HG03135 (cell line): Measurements from ENCODE around the gene SKIC3.

Experiments
- ATAC-seq: cut with Tn5 transposase; IDR thresholded peaks from one replicate; pipeline ENCODE4 v1.9.1; 2021; ENCODE audit warnings: mild to moderate bottlenecking, moderate library complexity; ENCODE audit not compliant: unreplicated experiment

The SKIC3 gene

GRCh38 chr5:95554647-95555548, at the start of gene SKIC3, which contains the start of gene ARSK:
Gene SKIC3, minus strand, starts transcription at chr5:95554977. Its CDS starts 7,827 bp downstream, at chr5:95547150.
Gene ARSK, plus strand, starts transcription at chr5:95555101. Its CDS starts 178 bp downstream, at chr5:95555279.
- peak; percentile 91 for ATAC-seq

DNA sequence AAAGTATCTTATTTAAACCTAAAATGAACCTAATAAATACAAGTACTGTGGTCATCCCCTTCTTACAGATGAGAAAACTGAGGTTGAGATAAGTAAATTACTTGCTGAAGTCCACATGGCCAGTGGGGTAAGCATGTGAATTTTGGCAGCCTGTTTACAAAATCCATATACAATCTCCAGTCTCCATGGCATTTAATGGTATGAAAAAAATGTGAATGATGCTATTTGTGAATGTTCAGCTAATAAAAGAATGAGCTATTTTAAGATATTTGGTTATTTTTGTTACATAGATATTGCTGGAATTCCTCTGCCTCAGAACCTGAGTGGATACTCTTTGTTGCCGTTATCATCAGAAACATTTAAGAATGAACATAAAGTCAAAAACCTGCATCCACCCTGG, 45.8 kb upstream of the SKIC3 start:
- ATAC-seq: no peak

DNA sequence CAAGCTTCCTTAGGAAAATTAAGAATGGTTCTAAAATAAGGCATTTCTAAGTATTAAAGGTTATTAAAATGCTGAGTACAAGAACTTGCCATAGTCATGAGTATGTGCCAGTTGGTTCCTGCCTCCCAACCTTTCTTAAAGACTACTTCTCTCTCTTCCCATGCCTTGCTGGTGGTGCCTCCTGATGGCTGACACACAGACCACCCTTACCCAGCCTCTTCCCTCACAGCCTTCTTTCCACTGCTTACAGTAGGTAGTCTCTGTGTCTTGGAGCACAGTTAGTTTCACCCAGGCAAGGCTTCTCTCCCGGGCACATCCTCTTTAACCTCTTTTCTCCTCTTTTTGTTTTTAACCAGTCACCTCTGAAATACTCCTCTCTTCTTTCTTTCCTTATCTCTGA, 44.5 kb upstream of the SKIC3 start:
- ATAC-seq: no peak

DNA sequence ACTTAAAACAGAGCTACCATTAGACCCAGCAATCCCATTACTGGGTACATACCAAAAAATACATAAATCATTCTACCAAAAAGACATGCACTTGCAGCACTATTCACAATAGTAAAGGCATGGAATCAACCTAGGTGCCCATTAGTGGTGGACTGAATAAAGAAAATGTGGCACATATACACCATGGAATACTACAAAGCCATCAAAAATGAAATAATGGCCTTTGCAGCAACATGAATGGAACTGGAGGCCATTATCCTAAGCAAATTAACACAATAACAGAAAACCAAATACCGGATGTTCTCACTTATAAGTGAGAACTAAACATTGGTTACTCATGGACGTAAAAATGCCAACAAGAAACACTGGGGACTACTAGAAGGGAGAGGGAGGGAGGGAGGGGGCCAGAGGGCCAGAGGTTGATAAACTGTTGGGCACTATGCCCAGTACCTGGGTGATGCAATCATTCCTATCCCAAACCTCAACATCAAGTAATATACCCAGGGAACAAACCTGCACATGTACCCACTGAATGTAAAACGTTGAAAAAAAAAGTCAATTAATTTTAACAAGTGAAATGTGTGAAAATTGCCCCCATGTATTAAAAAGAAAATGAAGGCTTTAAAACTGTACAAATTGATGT, 40.6 kb upstream of the SKIC3 start:
- ATAC-seq: no peak

- peak; percentile 75 for ATAC-seq
Observed at GRCh38 chr5:95591490-95591901, 36.7 kb upstream of the SKIC3 start.

DNA sequence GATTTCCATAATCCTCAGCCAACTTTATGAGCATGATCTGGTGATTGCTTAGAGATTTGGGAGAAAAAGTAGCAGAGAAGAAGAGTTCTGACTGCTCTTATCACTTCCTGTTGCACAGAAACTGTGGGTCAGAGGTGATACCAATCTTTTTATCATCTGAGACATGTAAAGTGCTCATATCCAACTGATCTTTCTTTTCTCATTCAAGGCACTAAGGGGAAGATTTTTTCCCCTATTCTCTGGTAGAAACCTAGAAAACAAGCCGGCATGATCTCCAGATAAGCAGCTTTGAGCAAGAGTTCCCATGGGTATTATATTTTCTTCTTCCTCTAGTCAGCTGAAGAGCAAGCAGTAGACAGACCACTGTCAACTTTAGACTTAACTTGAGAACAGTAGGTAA, 36.1 kb upstream of the SKIC3 start:
- no peak for ATAC-seq

DNA sequence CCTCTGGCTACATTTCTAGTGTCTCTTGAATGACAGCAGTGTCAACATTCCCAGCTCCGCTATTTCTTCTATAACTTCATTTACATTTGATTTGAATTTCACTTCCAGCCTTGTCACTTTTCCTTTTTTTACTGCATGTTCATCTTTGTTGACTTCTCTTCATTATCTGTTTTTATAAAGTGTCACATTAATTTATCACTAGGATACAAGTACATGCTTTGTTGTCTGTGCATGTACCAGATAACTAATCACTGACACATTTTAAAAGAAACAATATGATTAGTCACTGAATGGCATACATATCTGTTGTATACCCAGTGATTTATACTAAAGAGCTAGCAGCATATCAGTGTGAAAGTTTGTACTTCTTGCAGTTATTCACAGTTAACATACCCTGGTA, 29.2 kb upstream of the SKIC3 start:
- ATAC-seq: no peak

DNA sequence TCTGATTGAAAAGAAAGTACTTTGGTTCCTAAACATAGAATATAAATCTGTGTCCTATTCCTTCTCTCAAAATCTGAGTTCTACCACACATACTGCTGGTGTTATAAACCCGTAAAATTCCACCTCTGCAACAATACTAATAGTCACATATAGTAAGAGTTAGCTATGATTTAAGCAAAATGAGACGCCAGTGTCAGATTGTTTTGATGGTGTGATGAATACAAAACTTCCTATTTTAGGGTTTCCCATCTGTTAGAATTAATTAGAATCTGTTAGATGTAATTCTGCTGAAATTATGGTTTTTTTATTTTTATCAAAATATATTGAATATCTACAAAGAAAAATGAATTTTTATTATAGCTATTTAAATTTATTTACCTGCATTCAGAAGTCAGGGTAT, 26.8 kb upstream of the SKIC3 start:
- no peak for ATAC-seq

GRCh38 chr5:95572016-95572415, 17.2 kb upstream of the SKIC3 start:
- no peak for ATAC-seq

DNA sequence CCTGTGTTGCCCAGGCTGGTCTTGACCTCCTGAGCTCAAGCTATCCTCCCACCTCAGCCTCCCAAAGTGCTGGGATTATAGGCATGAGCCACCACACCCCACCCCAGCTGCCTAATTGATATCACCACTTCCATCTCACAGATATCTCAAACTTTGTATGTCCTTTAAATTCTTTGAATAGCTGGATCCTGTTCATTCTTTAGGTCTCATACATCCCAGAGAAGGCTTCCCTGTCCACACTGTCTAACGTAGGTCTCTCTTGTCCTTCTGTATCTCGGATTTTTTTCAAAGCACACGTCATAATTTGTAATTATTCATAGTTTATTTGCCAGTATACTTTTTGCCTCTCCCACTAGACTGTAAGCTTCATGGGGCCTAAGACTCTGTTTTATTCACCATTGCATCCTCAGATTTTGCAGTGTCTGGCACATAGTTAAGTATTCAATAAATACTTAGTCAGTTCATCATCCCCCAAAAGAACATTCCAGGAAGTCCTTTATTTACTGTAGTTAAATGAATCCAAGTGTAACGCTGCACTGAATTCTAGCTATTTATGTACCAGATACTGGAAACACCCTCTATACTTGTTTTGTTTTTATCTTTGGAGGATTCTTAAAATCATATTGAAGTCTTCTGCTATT, 10.6 kb upstream of the SKIC3 start:
- no peak for ATAC-seq

GRCh38 chr5:95564450-95564849, 9.7 kb upstream of the SKIC3 start:
- ATAC-seq: no peak

DNA sequence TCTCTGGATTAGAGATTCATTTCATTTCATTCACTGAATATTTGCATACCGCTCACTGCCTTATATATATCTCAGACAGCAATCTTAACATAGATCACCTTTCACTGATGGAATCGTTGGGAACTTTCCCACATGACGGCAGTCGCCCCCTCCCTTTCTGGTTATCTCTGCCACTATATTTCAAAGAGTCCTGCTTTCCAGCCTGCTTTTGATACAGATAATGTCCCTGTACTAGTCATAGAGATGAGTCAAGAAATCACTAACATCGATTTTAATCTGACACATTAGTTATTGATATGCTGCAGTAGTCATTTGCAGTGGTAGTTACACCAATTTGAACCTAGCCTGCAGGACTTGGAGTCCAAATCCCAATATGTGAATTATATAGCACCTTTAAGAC, 8.6 kb upstream of the SKIC3 start:
- ATAC-seq: no peak

GRCh38 chr5:95562282-95562681, 7.5 kb upstream of the SKIC3 start:
- no peak for ATAC-seq

GRCh38 chr5:95557841-95558240, 3.1 kb upstream of the SKIC3 start:
- no peak for ATAC-seq

GRCh38 chr5:95555553-95555952, 776 bp upstream of the SKIC3 start:
- no peak for ATAC-seq

DNA sequence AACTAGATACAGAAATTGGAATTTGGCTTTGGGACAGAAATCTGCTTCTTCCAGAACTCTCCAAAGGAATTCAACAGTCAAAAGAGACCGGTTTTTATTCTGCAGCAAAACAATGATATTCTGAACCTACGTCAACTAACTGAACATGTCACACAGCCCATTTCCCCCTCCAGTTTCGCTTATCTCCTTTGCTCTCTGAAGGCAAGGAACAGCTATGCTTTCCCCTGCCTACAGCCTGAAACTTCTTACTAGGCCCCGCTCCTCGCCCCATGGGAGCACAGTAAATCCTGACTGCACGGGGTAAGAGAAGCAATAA, 488 bp downstream of the SKIC3 start:
- peak; percentile 27 for ATAC-seq

DNA sequence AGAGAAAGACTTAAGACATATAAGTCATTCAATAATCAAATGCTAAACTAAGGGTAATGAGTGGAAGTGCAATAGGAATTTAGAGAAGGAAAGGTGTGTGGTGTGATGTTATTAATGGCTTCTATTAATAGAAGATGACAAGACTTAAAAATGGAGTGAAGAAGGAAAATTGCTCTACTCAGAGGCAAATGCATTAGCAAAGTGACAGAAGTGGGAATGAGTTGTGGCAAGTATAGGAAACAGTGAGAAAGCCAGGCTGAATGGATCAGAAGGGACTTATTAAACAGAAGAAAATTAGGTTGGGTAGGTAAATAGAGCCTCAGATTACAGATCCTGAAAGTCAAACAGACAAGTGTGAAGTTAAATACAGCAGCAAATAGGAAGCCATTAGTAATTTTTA, 5.7 kb downstream of the SKIC3 start:
- no peak for ATAC-seq

DNA sequence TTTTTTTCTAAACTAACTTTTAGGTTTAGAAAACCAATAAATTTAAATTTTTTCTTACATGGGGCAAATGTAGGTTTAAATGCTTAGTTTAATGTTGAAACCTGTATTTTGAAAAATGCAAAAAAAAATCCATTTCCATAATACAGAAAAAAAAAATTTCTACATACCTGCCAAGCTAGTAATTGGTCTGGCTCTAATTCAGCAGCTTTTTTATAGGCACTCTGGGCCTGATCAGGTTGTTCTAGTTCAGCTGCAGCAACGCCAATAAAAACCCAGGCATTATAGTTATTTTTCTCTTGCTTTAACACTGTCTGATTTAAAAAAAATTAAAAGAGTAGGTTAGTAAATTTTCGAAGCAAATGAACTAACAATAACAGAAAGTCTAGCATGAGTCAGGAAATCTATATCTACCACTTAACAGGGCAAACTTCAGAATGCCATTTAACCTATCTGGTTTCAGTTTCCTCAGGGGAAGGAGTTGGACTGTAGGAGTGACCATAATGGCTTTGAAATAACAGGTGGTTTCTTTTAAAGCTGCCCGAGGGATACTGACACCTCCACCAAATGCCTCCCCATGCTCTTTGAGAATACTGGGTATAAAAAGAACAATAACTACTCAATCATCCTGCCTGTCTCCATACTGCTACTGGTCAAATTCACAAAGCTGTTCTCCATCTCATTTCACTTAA, 11.6 kb downstream of the SKIC3 start:
- no peak for ATAC-seq

- no peak for ATAC-seq
Observed at GRCh38 chr5:95537501-95537900, 17.3 kb downstream of the SKIC3 start.

DNA sequence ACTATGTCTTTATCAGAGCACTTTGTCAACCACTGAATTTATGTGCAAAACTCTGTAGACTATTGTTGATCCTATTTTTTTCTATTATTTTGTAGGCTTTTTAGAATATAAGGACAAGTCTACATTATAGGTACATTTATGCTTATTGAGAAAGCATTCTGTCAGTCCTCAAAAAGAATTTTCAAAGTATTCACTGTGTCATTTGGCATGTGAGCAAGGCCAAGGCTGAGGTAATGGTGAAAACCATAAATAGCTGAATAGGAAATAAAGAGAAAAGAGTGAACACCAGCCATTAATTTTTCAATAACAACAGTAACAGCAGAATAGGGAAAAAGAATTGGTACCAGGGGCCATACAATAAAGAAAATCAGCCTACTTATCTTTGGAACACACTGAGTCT, 21.0 kb downstream of the SKIC3 start:
- no peak for ATAC-seq

GRCh38 chr5:95533106-95533505, 21.7 kb downstream of the SKIC3 start:
- no peak for ATAC-seq
